HTERT RPE-1 (cell line): Measurements from ENCODE around the gene TESK2.
"Not testable (repeated sequence)": the region's sequence is repeated elsewhere in the genome, so short reads cannot be mapped to it uniquely, and the experiment has no call there.

Experiments
- in situ Hi-C: fragments of 300-500 bp; cut with MboI; formaldehyde crosslinking; loops from 4 replicates; pipeline ENCODE4 v1.14.3; 2020; ENCODE audit warnings: low sequenced_read_pairs

TESK2 gene

GRCh38 chr1:45510036-45510971 is 19.3 kb upstream of the TESK2 start:
- in situ Hi-C loops: no loop called here

GRCh38 chr1:45508295-45509151 is 17.6 kb upstream of the TESK2 start:
- in situ Hi-C loops: no loop called here

GRCh38 chr1:45507893-45508292 is 16.9 kb upstream of the TESK2 start:
- in situ Hi-C loops: no loop called here

GRCh38 chr1:45507195-45507594 is 16.2 kb upstream of the TESK2 start:
- in situ Hi-C loops: no loop called here

- in situ Hi-C loops: no loop called here
These were observed 12.7 kb upstream of the TESK2 start for GRCh38 chr1:45503462-45504360.

- in situ Hi-C loops: no loop called here
These were observed 10.5 kb upstream of the TESK2 start for GRCh38 chr1:45501505-45501859.

- in situ Hi-C loops: no loop called here
These were observed 8.4 kb upstream of the TESK2 start for GRCh38 chr1:45499415-45499769.

GRCh38 chr1:45498279-45498678 is 7.3 kb upstream of the TESK2 start:
- in situ Hi-C loops: no loop called here

GRCh38 chr1:45493116-45493697 is 2.2 kb upstream of the TESK2 start:
- in situ Hi-C loops: no loop called here

- in situ Hi-C loops: no loop called here
These were observed 1.7 kb upstream of the TESK2 start for GRCh38 chr1:45492691-45493090.

GRCh38 chr1:45491487-45492260 is 711 bp upstream of the TESK2 start:
- in situ Hi-C loops: no loop called here

- in situ Hi-C loops: no loop called here
These were observed 790 bp downstream of the TESK2 start for GRCh38 chr1:45490121-45490625.

GRCh38 chr1:45489379-45489778 is 1.6 kb downstream of the TESK2 start:
- in situ Hi-C loops: not testable (repeated sequence)

GRCh38 chr1:45488666-45489377 is 2.1 kb downstream of the TESK2 start:
- in situ Hi-C loops: no loop called here

- in situ Hi-C loops: no loop called here
These were observed 5.0 kb downstream of the TESK2 start for GRCh38 chr1:45485949-45486348.

GRCh38 chr1:45479039-45479748 is 11.8 kb downstream of the TESK2 start:
- in situ Hi-C loops: no loop called here

- in situ Hi-C loops: no loop called here
These were observed 12.7 kb downstream of the TESK2 start for GRCh38 chr1:45478121-45478814.

- in situ Hi-C loops: no loop called here
These were observed 13.3 kb downstream of the TESK2 start for GRCh38 chr1:45477646-45478045.
